ENCODE results near the gene SEC14L3.
"Not testable (repeated sequence)": the region's sequence is repeated elsewhere in the genome, so short reads cannot be mapped to it uniquely, and the experiment has no call there.

The SEC14L3 gene

DNA sequence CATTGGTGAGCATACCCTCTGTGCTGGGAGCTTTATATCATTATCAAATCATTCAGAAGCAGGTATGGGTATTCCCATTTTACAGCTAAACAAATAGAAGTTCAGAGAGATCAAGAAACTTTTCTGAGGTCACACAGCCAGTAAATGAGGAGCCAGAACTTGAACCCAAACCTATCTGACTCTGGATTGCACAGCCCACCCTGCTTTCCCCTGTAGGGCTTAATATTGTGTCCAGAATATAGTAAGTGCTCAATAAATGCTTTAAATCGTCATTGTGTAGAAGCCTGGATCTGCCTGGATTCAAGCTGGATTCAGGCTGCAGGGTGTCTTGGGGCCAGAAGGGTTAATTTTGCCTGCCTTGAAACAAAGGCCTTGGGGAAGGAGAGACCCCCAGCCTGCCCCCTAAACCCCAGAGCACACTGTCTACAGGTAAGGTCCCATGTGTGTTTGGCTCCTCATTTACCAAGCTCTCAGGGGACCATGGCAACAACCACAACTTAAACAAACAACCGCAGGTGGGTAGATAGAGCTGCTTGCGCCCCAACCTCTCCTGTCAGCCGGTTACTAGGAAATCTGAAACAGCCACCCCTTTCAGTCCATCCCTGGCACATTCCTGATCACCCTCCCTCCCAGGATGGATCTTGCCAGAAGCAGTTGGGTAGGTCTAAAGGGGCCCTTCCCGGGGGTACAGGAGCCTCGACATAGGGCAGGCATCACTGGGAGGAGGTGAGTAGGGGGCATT is 3.0 kb upstream of the SEC14L3 start:
- peak; percentile 5 for DNase-seq (ENCODE audit: low read depth)
- TF ChIP-seq, protein P1, sequence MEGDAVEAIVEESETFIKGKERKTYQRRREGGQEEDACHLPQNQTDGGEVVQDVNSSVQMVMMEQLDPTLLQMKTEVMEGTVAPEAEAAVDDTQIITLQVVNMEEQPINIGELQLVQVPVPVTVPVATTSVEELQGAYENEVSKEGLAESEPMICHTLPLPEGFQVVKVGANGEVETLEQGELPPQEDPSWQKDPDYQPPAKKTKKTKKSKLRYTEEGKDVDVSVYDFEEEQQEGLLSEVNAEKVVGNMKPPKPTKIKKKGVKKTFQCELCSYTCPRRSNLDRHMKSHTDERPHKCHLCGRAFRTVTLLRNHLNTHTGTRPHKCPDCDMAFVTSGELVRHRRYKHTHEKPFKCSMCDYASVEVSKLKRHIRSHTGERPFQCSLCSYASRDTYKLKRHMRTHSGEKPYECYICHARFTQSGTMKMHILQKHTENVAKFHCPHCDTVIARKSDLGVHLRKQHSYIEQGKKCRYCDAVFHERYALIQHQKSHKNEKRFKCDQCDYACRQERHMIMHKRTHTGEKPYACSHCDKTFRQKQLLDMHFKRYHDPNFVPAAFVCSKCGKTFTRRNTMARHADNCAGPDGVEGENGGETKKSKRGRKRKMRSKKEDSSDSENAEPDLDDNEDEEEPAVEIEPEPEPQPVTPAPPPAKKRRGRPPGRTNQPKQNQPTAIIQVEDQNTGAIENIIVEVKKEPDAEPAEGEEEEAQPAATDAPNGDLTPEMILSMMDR (conservative IDR thresholded peaks at IDR 0.05; ENCODE audit: low read depth, low read length): no peak
- no peak overlapping the region for H3K4me3 ChIP-seq (ENCODE audit: low read depth, low read length)

DNA sequence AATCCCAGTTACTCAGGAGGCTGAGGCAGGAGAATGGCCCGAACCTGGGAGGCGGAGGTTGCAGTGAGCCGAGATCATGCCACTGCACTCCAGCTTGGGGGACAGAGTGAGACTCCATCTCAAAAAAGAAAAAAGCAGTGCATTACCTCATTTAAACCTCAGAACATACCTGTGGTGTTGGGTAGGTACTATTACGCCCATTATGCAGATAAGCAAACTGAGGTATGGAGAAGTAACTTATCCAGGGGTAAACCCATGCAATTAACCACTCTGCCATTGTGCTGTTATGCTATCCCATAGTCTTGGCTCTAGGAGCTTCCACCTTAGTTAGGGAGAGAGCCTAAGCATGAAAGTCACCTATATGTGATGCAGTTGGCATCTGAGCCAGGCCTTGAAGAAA is 2.3 kb upstream of the SEC14L3 start:
- DNase-seq (ENCODE audit: low read depth): no peak
- TF ChIP-seq, protein P1 (conservative IDR thresholded peaks at IDR 0.05; ENCODE audit: low read depth, low read length): no peak
- H3K4me3 ChIP-seq (ENCODE audit: low read depth, low read length): no peak overlapping the region

DNA sequence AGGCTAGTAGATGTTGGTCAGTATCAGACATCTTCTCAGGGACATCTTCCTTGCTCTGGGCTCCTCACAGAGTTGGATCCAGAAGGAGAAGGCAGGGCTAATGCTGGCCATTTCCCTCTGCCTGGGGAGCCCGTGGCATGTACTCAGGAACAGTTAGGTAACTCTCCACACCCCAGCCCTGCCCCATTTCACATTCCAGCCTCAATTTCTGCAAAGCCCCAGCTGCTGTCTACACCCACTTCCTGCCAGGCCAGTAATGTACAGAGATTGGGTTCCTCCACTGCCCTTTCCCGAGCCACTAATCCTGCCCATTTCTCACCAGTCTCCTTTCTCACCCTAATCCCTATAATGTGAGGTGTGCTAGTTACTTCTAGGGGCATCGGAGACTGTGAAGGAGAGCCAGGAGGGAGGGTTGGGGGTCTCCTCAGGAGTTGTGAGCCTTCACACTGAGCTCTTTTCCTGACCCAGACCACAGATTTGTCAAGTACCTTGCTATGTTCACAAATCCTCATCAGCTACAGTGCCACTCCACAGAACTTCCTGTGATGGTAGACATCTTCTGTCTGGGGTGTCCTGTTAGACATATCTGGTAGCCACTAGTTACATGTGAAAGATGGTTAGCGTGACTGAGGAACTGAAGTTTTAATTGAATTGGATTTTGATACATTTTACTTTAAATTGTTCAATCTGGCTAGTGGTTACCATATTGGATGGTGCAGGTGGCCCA is 1.3 kb upstream of the SEC14L3 start:
- no peak overlapping the region for H3K4me3 ChIP-seq (ENCODE audit: low read depth, low read length)
- TF ChIP-seq, protein P1 (conservative IDR thresholded peaks at IDR 0.05; ENCODE audit: low read depth, low read length): no peak
- DNase-seq (ENCODE audit: low read depth): no peak

DNA sequence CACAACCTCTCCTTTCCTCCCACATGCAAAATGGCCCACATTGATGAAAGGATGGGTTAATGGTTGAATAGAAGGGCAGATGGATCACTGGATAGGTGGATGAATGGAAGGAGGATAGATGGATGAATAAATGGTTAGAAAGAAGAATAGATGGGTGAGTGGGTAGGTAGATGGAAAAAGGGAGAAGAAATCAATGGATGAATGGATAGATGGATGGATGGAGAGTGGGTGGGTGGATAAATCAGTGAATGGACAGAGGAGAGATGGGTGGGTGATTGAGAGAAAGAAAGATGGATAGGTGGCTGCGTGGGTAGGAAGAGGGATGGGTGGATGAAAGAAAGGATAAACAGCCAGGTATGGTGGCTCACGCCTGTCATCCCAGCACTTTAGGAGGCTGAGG is 1.2 kb downstream of the SEC14L3 start:
- H3K4me3 ChIP-seq (ENCODE audit: low read depth, low read length): no peak overlapping the region
- TF ChIP-seq, protein P1 (conservative IDR thresholded peaks at IDR 0.05; ENCODE audit: low read depth, low read length): no peak
- DNase-seq (ENCODE audit: low read depth): no peak

DNA sequence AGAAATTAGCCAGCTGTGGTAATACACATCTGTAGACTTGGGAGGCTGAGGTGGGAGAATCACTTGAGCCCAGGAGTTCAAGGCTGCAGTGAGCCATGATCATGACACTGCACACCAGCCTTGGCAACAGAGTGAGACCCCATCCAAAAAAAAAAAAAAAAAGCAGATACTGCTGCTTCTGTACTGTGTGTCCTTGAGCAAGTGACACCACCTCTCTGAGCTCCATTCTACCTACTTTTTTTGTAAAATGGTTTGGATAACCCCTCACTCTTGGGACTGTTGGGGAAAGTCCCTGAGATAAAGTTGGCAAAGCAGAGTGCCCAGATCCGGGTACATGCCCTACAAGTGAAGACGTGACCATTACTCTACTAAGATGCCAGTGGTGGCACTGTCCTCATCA is 2.7 kb downstream of the SEC14L3 start:
- DNase-seq (ENCODE audit: low read depth): no peak
- no peak overlapping the region for H3K4me3 ChIP-seq (ENCODE audit: low read depth, low read length)
- TF ChIP-seq, protein P1 (conservative IDR thresholded peaks at IDR 0.05; ENCODE audit: low read depth, low read length): no peak

DNA sequence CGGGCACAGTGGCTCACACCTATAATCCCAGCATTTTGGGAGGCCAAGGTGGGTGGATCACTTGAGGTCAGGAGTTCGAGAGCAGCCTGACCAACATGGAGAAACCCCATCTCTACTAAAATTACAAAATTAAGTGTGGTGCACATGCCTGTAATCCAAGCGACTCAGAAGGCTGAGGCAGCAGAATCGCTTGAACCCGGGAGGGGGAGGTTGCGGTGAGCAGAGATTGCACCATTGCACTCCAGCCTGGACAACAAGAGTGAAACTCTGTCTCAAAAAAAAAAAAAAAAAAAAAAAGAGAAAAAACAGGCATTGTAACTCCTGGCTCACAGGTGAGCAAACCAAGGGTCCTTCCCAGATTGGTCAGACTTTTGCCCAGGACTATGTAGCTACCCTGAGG is 11.3 kb downstream of the SEC14L3 start:
- H3K4me3 ChIP-seq (ENCODE audit: low read depth, low read length); DNase-seq (ENCODE audit: low read depth): not testable (repeated sequence)

DNA sequence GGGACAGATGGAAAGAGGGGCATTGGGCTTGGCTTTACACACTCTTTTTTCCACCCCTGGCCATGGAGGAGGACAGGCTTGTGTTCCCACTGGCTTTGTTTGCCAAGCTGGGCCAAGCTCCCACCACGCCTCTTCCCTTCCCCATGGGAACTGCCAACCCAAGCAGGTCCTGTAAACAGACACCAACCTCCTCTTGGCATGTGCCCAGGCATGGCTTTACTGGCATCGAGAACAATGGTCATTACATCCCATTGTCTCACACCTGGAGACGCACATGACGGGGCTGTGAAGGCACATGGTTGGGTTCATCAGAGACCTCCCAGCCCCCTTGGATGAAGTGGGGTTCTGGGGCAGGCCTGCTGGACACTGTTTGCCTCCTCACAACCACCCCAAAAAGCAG is 11.7 kb downstream of the SEC14L3 start:
- no peak overlapping the region for H3K4me3 ChIP-seq (ENCODE audit: low read depth, low read length)
- TF ChIP-seq, protein P1 (conservative IDR thresholded peaks at IDR 0.05; ENCODE audit: low read depth, low read length): no peak
- no peak for DNase-seq (ENCODE audit: low read depth)
